ENCODE data around the gene FOXN3. TPM values are rescaled to one million over a fixed set of nuclear protein-coding genes. Genes with fewer than 3 reads are reported as not detected.

FOXN3 gene
- polyA plus RNA-seq, 1 donor (not counting 4 experiments of a cell fraction or from before 2014, with no cell fraction given) = 10.2 TPM

DNA sequence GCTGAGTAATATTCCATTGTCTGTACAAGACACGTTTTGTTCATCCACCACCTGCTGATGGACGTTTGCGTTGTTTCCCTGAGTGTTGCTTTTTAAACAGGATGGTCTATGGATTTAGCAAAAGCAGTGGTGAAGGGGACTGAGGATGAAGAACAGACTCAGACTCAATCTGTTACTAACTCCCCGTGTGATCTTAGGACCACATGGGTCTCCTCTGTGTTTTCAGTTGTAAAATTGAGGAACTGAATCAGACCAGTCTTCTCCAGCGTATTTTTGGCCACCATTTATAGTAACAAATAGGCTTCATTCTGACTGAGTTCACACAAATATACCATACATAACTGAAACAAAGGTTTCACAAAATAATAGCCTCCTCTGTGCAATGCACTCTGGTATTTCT lies 85.6 kb downstream of the FOXN3 start:
- DNase-seq (ENCODE audit: low read depth, low spot score) (no peak), FAIRE-seq (no peak)
- Histone ChIP-seq H3K27me3 (ENCODE audit: control insufficient read depth, extremely low read depth, insufficient read depth, low read length) (no peaks in the 10 kb centered on the region), H3K4me2 (ENCODE audit: control insufficient read depth, extremely low read depth, insufficient read depth, low read depth, low read length) (no peak overlapping the region), H3K4me1 (ENCODE audit: control insufficient read depth, extremely low read depth, insufficient read depth, low read length) (no peaks in the 10 kb centered on the region), H3K9ac (ENCODE audit: control insufficient read depth, extremely low read depth, insufficient read depth, low read length) (no peak overlapping the region), H3K79me2 (ENCODE audit: control insufficient read depth, insufficient read depth, low read length) (no peaks in the 10 kb centered on the region), H2AFZ (ENCODE audit: control insufficient read depth, low read length) (no peak overlapping the region), H3K9me1 (ENCODE audit: control insufficient read depth, extremely low read depth, insufficient read depth, low read length) (no peaks in the 10 kb centered on the region), H3K27ac (ENCODE audit: control insufficient read depth, insufficient read depth, low read length) (no peak overlapping the region), H3K36me3 (ENCODE audit: control insufficient read depth in 2 of 2, extremely low read depth in 1 of 2, insufficient read depth in 2 of 2, low read length in 2 of 2) (no peaks in the 10 kb centered on the region), H3K9me3 (ENCODE audit: control insufficient read depth, low read depth, low read length) (no peaks in the 10 kb centered on the region), H3K4me3 (ENCODE audit: control insufficient read depth in 2 of 3, extremely low read depth in 1 of 3, insufficient read depth in 2 of 3, low read depth in 1 of 3, low read length in 3 of 3) (no peak overlapping the region), H4K20me1 (ENCODE audit: control insufficient read depth, extremely low read depth, insufficient read depth, low read length) (no peaks in the 10 kb centered on the region)
- dilution Hi-C loops (cut with MboI; ENCODE audit: extremely low pct_ligation_motif_present, low sequenced_read_pairs) = no loop called here
- TF ChIP-seq, protein P1, sequence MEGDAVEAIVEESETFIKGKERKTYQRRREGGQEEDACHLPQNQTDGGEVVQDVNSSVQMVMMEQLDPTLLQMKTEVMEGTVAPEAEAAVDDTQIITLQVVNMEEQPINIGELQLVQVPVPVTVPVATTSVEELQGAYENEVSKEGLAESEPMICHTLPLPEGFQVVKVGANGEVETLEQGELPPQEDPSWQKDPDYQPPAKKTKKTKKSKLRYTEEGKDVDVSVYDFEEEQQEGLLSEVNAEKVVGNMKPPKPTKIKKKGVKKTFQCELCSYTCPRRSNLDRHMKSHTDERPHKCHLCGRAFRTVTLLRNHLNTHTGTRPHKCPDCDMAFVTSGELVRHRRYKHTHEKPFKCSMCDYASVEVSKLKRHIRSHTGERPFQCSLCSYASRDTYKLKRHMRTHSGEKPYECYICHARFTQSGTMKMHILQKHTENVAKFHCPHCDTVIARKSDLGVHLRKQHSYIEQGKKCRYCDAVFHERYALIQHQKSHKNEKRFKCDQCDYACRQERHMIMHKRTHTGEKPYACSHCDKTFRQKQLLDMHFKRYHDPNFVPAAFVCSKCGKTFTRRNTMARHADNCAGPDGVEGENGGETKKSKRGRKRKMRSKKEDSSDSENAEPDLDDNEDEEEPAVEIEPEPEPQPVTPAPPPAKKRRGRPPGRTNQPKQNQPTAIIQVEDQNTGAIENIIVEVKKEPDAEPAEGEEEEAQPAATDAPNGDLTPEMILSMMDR (optimal IDR thresholded peaks at IDR 0.05 in 1 of 3, IDR thresholded peaks at IDR 0.05 in 1 of 3, conservative IDR thresholded peaks at IDR 0.05 in 1 of 3; ENCODE audit: extremely low read depth in 1 of 3, insufficient read depth in 2 of 3, low read length in 3 of 3) = no peak
- TF ChIP-seq EZH2 (IDR thresholded peaks at IDR 0.05; ENCODE audit: low read length) = no peak

DNA sequence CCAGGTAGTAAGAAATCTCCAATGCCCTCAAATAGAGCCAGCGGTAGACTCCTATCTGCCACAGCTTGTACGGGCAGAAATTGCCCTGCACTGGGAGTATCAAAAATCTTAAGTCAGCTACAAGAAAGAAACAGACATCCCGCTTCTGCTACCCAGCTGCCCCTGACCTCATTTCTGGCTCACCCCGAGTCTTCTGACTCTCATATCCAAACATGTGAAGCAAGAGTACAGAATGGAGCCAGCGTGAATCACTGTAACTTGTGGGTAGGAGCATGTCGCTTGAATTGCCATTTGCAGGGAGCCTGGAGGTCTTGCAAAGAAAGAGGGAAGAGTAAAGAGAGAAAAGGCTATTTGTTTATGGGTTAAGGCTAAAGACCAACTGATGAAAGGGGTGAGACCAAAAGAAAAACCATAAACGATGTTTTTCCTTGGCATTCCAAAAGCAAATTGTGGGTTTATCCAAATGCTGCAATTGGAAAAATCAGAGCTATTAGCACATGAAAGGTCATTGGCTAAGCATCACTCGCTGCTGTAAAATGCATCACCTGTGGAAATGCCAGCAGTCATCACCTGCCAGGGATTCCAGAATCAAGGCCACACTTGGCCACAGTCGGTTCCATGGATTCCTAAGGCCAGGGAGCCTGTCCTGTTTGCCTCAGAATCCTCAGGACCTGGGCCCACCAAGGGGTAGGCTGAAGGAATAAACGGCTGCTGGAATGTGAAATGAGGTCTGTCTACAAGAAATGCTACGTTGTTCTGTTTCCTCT lies 86.6 kb downstream of the FOXN3 start:
- no peak overlapping the region for H3K4me2 ChIP-seq (ENCODE audit: control insufficient read depth, extremely low read depth, insufficient read depth, low read depth, low read length)
- no peaks in the 10 kb centered on the region for H3K36me3 ChIP-seq (ENCODE audit: control insufficient read depth in 2 of 2, extremely low read depth in 1 of 2, insufficient read depth in 2 of 2, low read length in 2 of 2)
- no peak overlapping the region for H2AFZ ChIP-seq (ENCODE audit: control insufficient read depth, low read length)
- no peaks in the 10 kb centered on the region for H3K9me3 ChIP-seq (ENCODE audit: control insufficient read depth, low read depth, low read length)
- FAIRE-seq = no peak
- TF ChIP-seq, protein P1 (optimal IDR thresholded peaks at IDR 0.05 in 1 of 3, IDR thresholded peaks at IDR 0.05 in 1 of 3, conservative IDR thresholded peaks at IDR 0.05 in 1 of 3; ENCODE audit: extremely low read depth in 1 of 3, insufficient read depth in 2 of 3, low read length in 3 of 3) = no peak
- no peak for TF ChIP-seq EZH2 (IDR thresholded peaks at IDR 0.05; ENCODE audit: low read length)
- no peak overlapping the region for H3K4me3 ChIP-seq (ENCODE audit: control insufficient read depth in 2 of 3, extremely low read depth in 1 of 3, insufficient read depth in 2 of 3, low read depth in 1 of 3, low read length in 3 of 3)
- no peaks in the 10 kb centered on the region for H3K27me3 ChIP-seq (ENCODE audit: control insufficient read depth, extremely low read depth, insufficient read depth, low read length)
- no peak overlapping the region for H3K27ac ChIP-seq (ENCODE audit: control insufficient read depth, insufficient read depth, low read length)
- H4K20me1 ChIP-seq (ENCODE audit: control insufficient read depth, extremely low read depth, insufficient read depth, low read length) = no peaks in the 10 kb centered on the region
- H3K9ac ChIP-seq (ENCODE audit: control insufficient read depth, extremely low read depth, insufficient read depth, low read length) = no peak overlapping the region
- dilution Hi-C loops (cut with MboI; ENCODE audit: extremely low pct_ligation_motif_present, low sequenced_read_pairs) = no loop called here
- H3K9me1 ChIP-seq (ENCODE audit: control insufficient read depth, extremely low read depth, insufficient read depth, low read length) = no peaks in the 10 kb centered on the region
- no peaks in the 10 kb centered on the region for H3K4me1 ChIP-seq (ENCODE audit: control insufficient read depth, extremely low read depth, insufficient read depth, low read length)
- DNase-seq (ENCODE audit: low read depth, low spot score) = no peak
- no peaks in the 10 kb centered on the region for H3K79me2 ChIP-seq (ENCODE audit: control insufficient read depth, insufficient read depth, low read length)
